ENCODE data around the gene PSRC1.

DNA sequence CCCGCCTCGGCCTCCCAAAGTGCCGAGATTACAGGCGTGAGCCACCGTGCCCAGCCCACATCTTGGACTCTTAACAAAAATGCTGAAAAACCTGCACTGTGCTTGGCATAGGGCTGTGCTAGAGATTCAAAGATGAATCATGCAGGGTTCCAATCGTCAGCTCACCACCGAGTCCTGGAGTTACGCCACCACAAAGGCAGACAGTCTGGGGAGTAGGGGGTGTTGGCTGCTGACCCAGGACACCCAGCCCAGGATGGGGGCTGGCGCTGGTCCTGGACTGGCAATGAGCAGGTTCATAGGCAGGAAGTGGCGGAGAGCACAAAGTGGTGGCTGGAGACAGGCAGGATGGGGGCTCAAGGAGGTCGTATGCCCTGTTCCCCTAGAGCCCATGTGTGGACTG is 16.0 kb downstream of the PSRC1 start:
- TF ChIP-seq CTCF (conservative IDR thresholded peaks at IDR 0.05; ENCODE audit: low read length) (no peak), EZH2phosphoT487 (IDR thresholded peaks at IDR 0.05; ENCODE audit: borderline replicate concordance, low read depth, low read length) (no peak)

All from OCI-LY7 (cell line).